Activated T-helper 1 cell treated with Interleukin-2 at 50 U/mL for 16 hours (primary cell): ENCODE data around the gene FAM20A.
"Not testable (repeated sequence)": the region's sequence is repeated elsewhere in the genome, so short reads cannot be mapped to it uniquely, and the experiment has no call there.

Source experiments
- DNase-seq: peaks from one replicate; pipeline ENCODE4 v3.0.0-alpha.2; 2020; ENCODE audit warnings: low read depth

The FAM20A gene

DNA sequence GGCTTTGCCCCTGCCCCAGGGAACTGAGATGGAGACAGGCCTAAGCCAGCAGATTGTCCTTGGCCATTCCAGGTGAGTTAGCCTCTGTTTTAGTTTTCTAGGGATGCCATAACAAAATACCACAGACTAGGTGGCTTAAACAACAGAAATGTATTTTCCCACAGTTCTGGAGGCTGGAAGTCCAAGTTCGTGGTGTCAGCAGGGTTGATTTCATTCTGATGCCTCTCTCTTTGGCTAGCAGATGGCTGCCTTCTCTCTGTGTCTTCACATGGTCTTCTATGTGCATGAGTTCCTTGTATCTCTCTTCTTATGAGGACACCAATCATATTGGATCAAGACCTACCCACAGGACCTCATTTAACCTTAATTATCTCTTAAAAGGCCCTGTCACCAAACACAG, 12.8 kb downstream of the FAM20A start:
- no peak for DNase-seq

DNA sequence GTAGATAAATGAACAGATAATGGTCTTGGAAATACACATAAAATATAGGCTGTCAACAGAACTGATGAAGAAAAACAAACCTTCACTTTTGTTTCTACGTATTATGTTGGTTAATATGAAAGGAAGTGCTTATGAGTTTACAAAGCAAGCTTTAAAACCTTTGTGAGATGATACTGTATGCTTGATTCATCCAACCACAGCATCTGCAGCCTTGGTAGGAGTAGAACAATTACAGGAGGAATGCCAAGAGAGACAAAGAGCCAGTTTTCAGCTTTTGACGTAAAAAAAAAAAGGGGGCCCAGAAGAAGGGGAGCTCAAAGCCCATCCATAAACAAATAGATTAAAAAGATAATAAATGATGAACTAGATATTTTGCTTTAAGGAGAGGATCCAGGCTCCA, 13.3 kb downstream of the FAM20A start:
- DNase-seq = no peak

DNA sequence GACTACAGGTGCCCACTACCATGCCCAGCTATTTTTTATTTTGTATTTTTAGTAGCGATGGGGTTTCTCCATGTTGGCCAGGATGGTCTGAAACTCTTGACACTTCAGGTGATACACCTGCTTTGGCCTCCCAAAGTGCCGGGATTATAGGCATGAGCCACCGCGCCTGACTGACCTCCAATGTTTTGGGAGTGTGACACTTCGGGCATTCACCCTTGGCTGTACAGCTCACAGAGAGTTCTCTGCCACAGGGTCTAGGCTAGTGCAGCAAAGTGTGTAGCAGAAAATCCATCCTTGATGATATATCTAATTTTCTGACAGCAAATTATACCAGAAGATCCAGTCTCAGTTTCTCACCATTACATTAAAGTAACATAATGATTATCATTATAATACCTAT, 14.1 kb downstream of the FAM20A start:
- DNase-seq = no peak

DNA sequence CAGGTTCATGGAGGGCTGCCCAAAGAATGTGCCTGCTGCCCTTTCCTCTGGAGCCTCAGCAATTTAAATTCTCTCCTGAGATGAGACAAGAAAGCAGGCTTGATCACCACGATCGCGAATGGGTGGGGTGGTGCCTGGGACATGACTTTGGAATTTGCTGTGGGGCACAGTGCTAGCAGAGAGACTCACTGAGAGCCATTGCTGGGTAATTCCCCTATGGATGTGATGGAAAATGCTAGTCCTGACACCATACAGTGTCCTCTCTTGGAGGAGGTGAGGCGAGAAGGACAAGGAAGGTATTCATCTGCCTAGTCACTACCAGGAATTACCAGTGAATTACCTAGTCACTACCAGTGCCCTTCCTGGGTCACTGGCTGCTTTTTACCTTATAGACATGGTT, 15.5 kb downstream of the FAM20A start:
- no peak for DNase-seq

DNA sequence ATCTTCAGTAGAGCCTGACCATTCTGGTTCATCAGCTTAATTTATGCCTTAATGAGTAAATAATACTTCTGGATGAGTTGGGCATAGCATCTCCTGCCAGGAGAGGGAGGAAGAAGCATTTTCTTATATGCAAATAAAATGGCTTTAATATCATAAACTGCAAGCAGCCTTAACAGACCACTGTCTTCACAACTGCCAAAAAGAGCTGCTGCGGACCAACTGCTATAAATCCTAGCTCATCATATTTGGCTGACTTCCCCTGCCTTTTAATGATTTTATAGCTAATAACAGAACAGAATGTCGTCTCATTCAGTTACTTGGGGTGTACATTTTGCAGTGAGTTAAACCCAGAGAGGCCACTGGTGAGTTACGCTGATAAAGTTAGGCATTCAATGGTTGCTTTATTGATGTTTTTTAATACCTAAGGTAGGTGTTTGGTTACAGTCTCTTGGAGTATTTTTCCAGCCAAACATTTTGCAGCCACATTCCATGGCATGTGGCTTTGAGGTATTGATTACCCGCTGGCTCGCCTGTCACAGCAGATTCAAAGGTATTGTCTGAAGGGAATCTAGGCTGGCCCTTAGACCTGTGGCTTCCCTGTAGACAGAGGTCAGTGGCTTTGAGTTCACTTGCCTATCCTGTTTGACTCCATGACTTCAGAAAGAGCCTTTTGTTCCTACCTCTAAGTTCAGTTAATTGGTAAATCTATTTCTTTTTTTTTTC, 16.4 kb downstream of the FAM20A start:
- DNase-seq = no peak

DNA sequence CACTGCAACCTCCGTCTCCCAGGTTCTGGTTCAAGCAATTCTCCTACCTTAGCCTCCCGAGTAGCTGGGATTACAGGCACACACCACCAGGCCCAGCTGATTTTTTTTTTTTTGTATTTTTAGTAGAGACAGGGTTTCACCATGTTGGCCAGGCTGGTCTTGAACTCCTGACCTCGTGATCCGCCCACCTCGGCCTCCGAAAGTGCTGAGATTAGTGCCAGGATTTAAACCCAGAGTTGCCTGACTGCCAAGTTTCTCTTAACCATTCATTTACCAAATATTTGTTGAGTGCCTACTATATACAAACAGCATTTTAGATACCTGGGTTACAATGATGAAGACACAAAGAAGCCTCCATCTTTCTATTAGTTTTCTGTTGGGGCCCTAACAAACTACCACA, 18.3 kb downstream of the FAM20A start:
- not testable (repeated sequence) for DNase-seq

DNA sequence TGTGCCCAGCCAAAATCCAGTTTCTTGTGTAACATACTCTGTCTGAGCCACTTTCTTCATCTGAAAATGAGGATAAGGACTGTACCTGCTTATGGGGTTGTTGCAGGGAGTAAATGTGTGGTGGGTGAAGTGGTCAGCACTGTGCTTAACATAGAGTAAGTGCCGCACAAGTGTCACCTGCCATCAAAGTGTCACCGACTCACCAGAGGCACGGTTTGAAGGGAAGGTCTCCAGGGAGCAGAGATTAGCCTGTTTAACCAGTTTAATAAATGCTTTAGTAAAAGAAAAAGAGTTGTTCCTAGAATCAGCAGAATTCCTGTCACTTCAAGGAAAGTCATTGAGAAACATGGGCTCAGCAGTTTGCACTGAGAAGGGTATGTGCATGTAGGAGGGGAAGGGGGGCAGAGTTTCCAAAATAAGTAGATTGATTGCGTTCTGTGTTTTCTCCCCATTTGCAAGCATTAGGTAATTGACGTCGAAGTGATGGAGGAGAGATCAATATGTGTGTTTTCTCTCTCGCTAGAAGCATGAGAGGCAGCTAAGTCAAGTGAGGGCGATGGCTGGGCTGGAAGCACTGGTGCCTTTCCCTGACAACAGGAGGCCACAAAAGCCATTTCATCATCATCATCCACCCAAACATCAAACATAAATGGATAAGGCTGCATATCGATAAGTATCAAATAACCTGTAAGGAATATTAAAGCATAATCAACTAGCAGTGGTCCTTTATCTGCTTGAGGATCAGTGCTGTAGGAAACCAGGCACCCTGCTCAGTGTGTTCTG, 19.1 kb downstream of the FAM20A start:
- no peak for DNase-seq

DNA sequence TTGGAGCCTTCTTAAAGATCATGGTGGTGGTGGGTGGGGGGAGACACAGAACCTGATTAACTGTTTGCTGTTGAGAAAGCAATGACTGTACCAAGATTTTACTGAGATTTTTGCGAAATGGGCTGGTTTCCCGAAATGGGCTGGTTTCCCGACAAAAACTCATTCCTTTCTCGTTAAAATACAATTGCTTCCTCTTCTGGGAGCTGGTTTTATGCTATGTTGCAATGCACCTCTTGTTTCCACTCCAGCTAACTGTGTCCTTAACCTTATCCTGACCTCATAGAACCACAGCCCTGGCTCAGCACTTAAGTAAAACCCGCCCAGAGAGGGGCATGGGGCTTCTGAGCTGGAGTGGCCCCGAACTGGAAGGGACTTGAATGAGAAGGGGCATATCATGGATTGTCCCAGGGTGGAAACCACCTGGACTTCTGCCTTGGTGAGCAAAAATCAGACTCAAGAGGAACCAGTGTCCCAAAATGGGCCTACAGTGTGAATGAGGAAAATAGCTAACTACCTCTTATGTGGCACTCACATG, 20.9 kb downstream of the FAM20A start:
- DNase-seq = no peak

DNA sequence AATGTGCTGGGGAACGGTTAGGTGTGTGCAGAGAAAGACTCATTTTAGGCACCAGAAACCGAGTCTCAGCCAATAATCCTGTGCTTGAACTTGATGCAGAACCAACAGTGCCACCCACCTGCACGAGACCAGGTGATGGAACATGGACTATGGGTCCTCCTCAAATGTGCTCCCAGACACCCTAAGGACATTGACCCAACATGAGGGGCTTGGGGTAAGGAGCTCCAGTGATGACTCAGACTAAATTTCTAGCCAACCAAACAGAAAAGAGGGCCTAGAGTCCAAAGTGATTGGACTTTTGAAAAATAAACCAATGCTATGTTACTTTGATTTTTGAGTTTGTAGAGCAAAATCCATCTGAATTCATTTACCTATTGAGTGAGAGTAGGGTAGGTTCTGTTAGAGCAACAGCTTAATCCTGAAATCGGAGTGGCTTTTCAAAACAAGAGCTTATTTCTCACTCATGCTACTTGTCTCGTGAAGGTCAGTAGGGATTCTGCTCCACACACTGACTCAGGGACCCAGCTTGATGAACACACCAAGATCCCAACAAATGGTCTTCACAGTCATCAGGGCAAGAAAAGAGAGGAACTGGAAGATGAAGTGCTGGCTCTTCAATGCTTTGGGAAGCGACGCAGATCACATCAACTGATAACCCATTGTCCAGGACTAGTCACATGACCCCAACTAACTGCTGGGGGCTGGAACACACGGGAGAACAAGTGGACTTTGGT, 21.8 kb downstream of the FAM20A start:
- no peak for DNase-seq

DNA sequence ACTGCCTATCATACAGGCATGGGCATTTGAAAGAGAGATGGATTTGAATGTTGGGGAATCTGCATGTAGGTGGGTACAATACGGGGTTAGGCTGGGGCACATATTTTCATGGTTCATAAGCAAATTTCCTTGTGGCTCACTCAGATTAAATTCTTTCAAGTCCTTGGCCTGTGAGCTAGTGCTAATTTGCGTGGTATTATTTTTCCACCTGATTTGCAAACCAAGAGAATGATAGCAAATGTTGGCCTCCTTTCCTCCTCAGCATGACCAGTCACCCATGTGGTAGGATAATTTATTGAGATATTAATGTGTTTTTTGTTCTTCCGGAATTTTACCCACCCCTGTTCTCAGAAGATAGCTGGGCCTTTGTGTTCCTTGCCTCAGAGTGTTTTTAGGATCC, 22.9 kb downstream of the FAM20A start:
- DNase-seq = no peak

DNA sequence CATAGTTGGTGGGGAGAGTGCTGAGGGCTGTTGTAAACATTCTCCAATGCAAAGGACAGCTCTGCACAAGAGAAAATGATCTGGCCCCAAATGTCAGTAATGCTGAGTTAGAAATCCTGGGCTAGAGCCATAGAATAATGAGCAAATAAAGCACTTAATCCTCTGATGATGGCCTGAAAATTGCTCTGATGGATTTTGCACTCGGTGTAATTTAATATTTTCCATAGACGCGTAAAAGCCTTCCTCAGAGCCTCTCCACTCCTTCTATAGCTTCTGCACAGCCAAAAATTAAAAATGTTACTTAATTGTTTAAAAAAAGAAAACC, 23.7 kb downstream of the FAM20A start:
- no peak for DNase-seq

DNA sequence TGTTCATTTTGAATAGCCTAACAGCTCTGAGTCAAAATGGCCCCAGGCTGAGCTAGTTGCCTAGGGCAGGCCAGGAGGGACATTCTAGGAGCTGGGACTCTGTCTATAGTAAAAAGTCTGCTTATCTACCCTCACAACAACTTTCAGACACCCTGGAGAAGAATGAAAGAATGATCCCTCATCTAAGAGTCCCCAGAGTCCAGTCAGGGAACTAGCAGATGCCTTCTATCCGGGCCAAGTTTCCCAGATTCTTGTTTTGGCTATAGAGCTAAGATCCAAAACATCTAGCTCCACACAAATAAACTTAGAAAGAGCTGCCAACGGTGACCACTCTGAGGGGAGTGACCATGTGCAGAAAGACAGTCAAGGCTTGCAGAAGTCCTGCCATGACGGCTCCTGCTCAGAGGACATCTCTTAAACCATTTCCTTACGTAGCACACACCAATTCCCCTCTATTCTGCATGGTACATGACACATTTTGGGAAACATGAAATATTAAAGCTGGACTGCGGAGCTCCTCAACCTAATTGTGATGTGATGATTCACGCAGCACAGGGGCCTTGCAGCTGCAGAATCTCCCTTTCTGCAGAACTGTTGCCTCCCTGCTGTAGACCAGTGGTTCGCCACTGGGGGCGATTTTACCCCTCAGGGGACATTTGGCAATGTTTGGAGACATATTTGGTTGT, 24.2 kb downstream of the FAM20A start:
- no peak for DNase-seq

DNA sequence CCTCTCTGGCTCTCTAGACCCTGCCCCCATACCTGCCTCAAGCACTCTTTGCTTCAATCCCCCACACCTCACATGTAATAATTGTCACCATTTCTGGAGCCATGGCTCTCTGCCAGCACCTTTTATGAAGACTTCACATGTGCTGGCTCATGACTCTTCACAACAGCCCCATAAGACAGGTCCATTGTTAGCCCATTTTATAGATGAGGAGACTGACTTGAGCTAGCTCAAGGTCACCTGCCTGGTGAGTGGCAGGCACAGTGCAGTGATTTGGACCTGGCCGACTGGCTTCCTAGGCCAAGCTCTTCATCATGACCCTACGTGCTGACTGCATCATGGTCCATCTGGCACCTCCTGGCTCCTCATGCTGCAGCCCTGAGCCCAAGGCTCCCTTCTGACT, 25.0 kb downstream of the FAM20A start:
- DNase-seq = no peak

DNA sequence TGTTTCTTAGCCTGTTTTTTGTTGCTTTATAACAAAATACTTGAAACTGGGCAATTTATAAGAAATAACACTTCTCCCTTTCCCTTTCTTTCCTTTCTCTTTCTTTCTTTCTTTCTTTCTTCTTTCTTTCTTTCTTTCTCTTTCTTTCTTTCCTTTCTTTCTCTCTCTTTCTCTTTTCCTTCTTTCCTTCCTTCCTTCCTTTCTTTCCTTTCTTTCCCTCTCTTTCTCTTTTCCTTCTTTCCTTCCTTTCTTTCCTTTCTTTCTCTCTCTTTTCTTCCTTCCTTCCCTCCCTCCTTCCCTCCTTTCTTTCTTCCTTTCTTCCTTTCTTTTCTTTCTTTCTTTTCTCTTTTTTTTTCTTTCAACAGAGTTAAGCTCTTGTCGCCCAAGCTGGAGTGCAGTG, 27.8 kb downstream of the FAM20A start:
- no peak for DNase-seq

DNA sequence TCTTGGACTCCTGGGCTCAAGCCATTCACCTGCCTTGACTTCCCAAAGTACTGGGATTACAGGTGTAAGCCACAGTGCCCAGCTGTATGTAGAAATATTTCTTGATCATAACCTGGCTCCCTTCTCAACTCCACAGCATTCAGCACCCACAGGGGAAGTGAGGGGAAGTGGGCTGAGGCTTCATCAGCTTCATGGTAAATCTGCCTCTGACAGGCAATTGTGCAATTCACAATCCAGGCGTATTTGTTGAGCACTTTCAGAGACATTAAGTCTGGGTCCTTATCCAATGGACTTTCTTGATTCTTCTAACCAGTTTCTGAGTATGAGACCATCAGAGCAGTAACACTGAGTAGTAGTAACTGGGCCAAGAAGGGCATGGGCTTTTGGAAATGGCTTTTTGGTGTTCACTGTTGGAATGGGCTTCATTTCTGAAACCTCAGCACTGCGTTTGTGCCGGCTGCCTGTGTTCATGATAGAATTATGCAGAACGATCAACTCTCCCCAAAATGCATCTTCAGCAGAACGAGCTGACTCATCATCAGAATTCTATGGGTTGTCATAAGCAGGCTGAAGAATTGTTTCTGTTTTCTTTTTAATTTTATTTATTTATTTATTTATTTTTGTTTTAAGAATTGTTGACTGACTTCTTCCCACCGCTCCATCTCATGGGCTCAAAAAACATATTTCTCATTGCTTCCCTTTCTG, 28.9 kb downstream of the FAM20A start:
- DNase-seq = no peak

DNA sequence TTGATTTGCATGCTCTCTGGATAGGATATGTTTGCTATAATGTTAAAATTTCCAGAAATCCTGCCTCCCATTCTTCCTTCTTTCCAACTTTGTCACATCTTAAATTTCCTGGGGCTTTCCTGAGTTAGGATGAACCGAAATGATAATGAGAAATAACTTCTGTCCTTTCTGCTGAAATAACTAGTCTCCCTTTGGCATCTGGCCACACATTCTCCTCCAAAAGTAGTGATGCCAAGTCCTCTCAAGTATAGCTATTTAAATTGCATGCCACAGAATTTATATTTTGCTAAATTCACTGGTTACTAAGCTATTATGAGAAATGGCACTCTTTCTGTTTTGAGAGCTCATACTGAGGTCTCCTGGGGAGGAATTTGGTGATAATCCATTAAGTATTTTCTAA, 30.6 kb downstream of the FAM20A start:
- DNase-seq = no peak

DNA sequence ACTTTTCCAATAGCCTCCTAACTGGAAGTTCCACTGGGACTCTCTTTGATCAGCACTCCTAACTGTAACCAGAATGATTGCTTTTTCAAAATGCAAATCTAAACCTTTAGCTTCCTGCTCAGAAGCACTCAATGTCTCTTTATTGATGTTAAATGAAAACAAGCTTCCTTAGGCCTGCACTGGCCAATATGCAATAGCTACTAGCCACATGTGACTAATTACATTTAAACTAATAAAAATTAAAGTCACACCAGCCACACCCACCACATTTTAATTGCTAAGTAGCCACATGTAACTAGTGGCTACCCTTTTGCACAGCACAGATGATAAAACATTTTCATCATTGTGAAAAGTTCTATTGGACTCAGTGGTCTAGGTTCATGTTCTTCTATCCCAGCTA, 31.8 kb downstream of the FAM20A start:
- no peak for DNase-seq

DNA sequence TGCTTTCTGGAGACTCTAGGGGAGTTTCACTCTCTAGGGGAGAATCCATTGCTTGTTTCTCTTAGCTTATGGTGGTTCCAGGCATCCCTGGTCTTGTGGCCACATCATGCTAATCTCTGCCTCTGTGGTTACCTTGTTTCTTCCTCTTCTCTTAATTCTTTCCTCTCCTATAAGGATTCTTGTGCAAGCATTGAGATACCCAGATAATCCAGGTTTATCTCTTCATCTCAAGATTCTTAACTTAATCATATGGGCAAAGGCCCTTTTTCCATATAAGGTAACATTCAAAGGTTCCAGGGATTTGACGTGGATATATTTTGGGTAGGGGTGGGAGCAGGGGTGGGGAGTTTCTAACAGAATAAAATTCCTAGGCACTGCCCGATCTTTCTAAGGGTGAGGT, 32.6 kb downstream of the FAM20A start:
- no peak for DNase-seq

DNA sequence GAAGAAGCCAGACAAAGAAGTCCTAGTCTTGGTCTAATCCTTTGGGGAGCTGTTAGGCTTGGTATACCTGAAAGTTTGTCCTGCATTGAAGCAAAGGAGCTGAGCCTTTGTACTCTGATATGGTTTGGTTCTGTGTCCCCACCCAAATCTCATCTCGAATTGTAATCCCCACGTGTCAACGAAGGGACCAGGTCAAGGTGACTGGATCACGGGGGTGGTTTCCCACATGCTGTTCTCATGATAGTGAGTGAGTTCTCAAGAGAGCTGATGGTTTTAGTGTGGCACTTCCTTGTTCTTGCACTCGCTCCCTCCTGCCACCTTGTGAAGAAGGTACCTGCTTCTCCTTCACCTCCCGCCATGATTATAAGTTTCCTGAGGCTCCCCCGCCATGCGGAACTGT, 33.6 kb downstream of the FAM20A start:
- no peak for DNase-seq

DNA sequence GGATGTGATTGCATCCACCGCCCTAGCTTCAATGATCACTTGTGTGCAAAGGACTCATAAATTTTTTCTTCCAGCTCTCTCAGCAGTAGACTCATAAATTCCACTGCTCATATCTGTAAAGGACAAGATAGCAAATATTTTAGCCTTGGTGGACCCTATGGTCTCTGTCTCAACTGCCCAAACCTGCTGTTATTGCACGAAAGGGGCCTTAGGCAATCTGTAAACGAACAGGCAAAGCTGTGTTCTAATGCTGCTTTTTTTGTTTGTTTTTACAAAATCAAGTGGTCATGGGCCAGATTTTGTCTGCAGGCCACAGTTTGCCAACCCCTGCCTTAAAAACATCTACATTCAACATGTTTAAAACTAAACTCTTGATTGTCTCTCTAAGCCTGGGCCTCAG, 34.1 kb downstream of the FAM20A start:
- no peak for DNase-seq

DNA sequence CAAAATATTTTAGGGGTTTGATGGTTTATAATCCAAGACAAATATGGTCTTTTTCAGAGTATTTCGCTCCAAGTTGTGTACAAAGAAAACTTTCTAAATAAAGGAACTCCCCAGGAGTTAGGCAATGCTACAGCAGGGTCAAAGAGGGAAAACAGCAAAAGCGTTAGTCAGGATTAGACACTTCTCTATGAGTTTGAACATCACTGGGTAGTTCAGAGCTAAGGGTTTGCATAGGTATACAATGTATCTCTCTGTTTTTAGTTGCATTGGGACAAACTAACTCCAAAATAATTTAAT, 34.8 kb downstream of the FAM20A start:
- no peak for DNase-seq
